Epidermal melanocyte (primary cell): ENCODE measurements around the gene MMP17.

Experiments
- DNase-seq: peaks from one replicate; pipeline ENCODE4 v3.0.0; 2011; ENCODE audit warnings: low spot score; ENCODE audit not compliant: insufficient read length

MMP17 gene

DNA sequence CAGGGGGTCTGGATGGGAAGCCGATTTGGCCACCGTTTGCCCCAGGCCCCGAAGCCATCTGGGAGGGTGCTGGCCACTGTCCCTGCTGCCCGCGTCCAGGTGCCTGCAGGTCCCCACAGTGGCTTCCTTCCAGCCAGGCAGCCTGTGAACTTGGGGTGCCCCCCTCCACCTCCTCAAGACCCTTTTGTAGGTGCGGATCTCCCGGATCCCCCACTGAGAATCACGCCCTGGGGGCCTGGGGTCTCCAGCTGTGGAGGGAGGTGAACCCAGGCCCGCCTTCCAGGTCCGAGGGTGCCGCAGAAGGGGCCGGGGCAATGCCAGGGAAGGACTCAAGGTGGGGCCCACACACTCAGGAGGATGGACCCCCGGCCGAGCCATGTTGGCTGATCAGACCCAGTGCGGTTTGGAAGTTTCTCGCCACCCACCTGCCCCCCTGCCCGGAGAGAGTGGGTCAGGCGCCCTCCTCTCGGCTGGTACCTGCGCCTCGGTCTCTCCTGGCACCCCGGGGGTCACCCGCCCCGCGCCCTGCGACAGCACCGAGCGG, 1.7 kb downstream of the MMP17 start:
- DNase-seq = no peak

DNA sequence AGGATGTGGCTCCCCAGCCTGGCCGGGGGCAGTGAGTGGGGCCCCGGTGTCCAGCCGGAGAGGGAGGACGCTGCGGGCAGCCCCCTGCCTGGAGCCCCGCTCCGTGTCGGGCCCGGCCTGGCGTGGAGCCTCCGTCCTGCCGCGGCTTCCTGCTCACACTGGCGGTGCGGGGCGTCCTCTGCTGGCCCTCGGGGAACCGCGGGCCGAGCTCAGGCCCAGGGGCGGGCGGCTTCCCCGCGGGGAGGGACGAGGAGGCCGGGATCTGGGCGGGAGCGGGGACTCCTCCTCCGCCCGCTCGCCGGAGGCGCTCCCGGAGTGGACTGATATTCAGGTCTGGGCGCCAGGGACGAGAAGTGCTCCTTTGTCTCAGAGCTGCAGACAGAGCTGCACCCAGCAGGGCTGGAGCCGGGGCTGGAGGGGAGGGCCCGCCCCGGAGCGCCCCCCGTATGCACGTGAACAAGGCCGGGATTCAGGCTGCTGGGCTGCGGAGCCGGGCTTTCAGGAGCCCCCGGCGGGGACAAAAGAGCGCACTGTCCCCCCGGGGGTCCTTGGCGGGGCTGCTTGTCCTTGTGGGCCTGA, 2.2 kb downstream of the MMP17 start:
- DNase-seq = peak; percentile 51

- no peak for DNase-seq
These were observed 2.9 kb downstream of the MMP17 start for GRCh38 chr12:131830914-131831571.

DNA sequence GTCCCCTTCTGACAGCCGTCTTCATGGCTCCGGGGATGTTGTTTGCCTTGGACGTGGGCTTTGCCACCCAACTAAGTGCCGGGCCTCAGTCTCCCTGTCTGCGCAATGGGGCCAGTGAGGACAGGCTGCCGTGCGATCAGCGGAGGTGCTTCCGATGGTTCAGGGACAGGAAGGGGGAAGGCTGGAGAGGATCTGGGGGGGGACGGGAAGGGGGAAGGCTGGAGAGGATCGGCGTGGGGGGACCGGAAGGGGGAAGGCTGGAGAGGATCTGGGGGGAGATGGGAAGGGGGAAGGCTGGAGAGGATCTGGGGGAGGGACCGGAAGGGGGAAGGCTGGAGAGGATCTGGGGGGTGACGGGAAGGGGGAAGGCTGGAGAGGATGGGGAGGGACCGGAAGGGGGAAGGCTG, 3.4 kb downstream of the MMP17 start:
- peak; percentile 65 for DNase-seq

- DNase-seq = no peak
These were observed 4.4 kb downstream of the MMP17 start for GRCh38 chr12:131832321-131833231.

- DNase-seq = no peak
These were observed 5.2 kb downstream of the MMP17 start for GRCh38 chr12:131833288-131833895.

DNA sequence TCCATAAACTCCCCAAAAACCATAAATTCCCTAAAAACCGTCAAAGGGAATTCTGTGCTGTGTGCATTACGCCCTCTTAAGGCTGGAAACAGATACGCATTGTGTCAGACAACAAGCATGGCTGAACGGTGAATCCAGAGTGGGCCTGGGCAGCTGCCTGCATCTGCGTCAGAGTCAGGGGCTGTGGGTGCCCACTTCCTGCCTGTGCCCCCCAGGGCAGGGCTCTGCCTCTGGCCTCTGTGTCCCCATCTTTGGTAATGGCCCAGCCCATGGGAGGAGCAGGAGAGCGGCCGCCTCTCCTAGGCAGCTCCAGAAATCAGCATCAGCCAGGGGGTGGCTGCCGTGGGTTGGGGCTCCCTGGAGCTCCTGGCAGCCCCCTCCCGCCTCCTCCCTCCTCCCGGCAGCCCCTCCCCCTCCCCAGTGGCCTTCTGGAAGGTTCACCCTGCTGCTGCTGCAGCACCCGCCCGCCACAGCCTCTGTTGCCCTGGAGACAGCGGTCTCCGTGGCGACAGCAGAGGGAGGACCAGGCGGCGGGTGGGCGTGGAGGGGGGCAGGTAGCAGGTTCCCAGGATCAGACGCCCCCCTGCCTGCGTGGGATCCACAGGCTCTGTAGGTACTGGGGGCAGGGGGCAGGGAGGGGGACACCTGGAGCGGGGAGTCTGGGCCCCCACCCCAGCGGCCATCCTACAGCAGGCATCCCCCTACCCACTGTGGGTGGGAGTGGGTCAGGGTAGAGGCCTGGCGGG, 5.9 kb downstream of the MMP17 start:
- no peak for DNase-seq

- no peak for DNase-seq
These were observed 6.8 kb downstream of the MMP17 start for GRCh38 chr12:131834798-131835615.

- DNase-seq = no peak
These were observed 7.5 kb downstream of the MMP17 start for GRCh38 chr12:131835616-131836171.

DNA sequence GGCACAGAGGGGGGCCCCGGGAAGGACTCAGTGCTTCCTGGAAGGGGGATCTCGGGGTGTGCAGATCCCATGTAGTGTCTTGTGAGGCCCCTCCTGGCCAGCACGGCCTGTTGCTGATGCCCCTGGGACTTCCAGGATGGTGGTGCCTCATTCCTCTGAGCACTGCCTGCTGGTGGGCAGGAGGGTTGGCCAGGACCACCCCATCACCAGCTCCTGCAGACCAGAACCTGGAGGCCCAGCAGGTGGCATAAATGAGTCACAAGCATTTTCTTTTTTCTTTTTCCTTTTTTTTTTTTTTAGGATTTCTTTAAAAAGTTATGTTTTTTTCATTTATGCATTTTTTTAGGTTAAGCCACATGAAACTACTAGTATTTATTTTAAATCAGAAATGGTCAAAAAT, 8.0 kb downstream of the MMP17 start:
- DNase-seq = no peak

DNA sequence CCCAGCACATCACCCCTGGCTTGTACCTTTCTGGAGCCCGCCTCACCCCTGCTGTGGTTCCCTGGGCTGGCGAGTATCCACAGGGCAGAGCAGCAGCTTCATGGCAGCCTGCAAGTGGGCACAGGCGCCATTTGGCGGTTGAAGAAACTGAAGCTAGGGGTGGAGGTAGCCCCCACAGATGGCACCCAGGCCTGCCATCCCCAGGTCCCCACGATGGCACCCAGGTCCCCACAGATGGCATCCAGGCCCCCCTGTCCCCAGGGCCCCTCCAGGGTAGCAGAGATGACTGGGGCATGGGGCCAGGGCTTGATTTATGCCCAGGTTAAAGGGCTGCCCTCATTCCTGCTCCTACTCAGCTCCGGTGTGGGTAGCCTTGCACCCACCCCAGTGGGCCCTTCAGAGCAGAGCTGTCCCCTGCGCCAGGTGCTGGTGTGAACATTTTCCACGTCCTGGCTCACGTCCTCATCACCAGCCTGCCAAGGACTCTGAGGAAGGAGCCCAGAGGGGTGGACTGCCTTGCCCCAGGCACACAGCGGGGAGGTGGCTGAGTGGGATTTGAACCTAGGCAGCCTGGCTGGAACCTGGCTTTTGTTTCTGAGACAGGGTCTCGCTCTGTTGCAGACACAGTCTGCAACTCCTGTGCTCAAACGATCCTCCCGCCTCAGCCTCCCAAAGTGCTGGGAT, 8.7 kb downstream of the MMP17 start:
- no peak for DNase-seq

DNA sequence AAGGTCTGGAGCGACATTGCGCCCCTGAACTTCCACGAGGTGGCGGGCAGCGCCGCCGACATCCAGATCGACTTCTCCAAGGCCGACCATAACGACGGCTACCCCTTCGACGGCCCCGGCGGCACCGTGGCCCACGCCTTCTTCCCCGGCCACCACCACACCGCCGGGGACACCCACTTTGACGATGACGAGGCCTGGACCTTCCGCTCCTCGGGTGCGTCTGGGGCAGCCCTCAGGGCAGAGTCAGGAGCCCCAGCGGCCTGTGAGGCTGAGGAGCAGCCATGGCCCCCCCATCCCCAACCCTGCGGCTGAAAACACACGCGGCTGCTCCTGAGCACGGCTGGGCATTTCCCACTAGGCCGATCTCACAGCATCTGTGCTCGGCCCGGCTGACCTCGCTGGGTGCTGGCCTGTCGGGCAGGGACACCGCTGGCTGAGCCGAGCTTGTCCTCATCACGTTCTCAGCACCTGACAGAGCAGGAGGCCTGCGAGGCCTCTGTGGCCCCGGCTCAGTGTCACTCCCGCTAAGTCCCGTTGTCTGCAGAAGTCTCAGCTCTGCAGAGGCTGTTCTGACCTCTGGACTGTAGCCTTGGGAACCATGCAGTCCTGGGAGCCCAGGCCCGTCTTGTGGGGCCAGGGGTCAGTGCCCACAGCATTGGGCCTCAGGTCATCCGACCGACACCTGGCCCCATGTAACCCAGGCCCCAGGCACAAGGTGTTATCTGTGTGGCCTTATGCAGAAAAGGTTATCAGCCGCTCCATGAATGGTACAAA, 12.6 kb downstream of the MMP17 start:
- DNase-seq = no peak

- DNase-seq = no peak
These were observed 13.4 kb downstream of the MMP17 start for GRCh38 chr12:131841547-131841946.

DNA sequence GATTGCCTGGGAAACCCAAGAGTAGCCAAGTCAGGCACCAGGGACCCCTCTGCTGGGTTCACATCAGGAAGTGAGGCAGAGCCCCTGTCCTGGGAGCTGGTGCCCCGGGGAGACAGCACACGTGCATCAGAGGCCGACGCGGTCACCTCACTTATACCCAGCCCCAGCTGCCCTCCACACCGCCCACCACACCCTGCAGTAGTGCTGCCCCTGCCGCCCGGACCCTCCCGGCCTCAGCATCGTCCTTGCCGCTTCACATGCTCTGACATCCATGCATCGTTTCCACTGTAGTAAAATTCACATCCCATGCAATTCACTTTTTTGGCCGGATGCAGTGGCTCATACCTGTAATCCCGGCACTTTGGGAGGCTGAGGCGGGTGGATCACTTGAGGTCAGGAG, 14.0 kb downstream of the MMP17 start:
- no peak for DNase-seq

GRCh38 chr12:131843527-131843926, 15.3 kb downstream of the MMP17 start:
- no peak for DNase-seq

- no peak for DNase-seq
These were observed 15.9 kb downstream of the MMP17 start for GRCh38 chr12:131844140-131844539.

- DNase-seq = no peak
These were observed 16.5 kb downstream of the MMP17 start for GRCh38 chr12:131844656-131845055.

- DNase-seq = no peak
These were observed 16.9 kb downstream of the MMP17 start for GRCh38 chr12:131845121-131845520.
